A549 (cell line): Measurements from ENCODE around the gene FLNB. TPM values are rescaled to one million over a fixed set of nuclear protein-coding genes. Genes with fewer than 3 reads are reported as not detected.

Source experiments
- ATAC-seq, 2 experiments: fragments of 200-7000 bp in 1 of 2; fragments of >200 bp in 1 of 2; cut with Nextera tagmentation in 1 of 2; cut with Tn5 transposase in 1 of 2; 3 replicates each; pipeline versions ENCODE4 v1.8.0 to v1.9.1; 2018 to 2020; ENCODE audit warnings: mild to moderate bottlenecking in 1 of 2, moderate library complexity in 1 of 2
- CTCF ChIA-PET: fragments of 300-600 bp; sonication (Branson Sonifier 250); formaldehyde crosslinking; extraction: SDS; loops from one replicate; lab custom pipeline; 2021; ENCODE audit warnings: antibody characterized with exemption, inconsistent platforms; lab: Yijun Ruan, JAX
- POLR2A ChIA-PET: fragments of 350-600 bp; formaldehyde crosslinking; extraction: SDS; loops from one replicate; lab custom pipeline; 2021; ENCODE audit warnings: antibody characterized with exemption, inconsistent platforms; lab: Yijun Ruan, JAX
- DNase-seq, 2 experiments: peaks; one replicate each; pipeline versions ENCODE4 v3.0.0 to v3.0.0-alpha.2; 2011 to 2016; ENCODE audit warnings: low read depth in 1 of 2, low spot score in 1 of 2
- FAIRE-seq: peaks from 2 replicates; lab custom pipeline; 2011; peaks lifted over from hg19 to GRCh38; lab: Jason Lieb, UNC
- H3K27ac ChIP-seq, 2 experiments: fragments of >200 bp; sonication (Bioruptor Twin); formaldehyde crosslinking; 3 replicates each; pipeline ENCODE4 v1.5.1; 2016 to 2017
- H3K4me1 ChIP-seq: fragments of >200 bp; sonication (Bioruptor Twin); formaldehyde crosslinking; 3 replicates; pipeline ENCODE4 v1.6.1; 2016
- H3K4me2 ChIP-seq: fragments of >200 bp; sonication (Bioruptor Twin); formaldehyde crosslinking; 3 replicates; pipeline ENCODE4 v1.6.1; 2016
- H3K4me3 ChIP-seq: fragments of >200 bp; sonication (Bioruptor Twin); formaldehyde crosslinking; 3 replicates; pipeline ENCODE4 v1.5.1; 2016
- H3K9me3 ChIP-seq: fragments of >200 bp; sonication (Bioruptor Twin); formaldehyde crosslinking; 3 replicates; pipeline ENCODE4 v1.6.1; 2016
- ATOH8 ChIP-seq: fragments of 250-450 bp; sonication (Bioruptor Pico); IDR thresholded peaks from 2 replicates; pipeline ENCODE4 v1.5.0; 2020; ENCODE audit warnings: low read depth, mild to moderate bottlenecking, moderate library complexity
- CBX8 ChIP-seq: fragments of 200-600 bp; sonication (generic); IDR thresholded peaks from 2 replicates; pipeline ENCODE4 v1.6.1; 2016
- CHD2 ChIP-seq: fragments of 150-350 bp; IDR thresholded peaks from 2 replicates; pipeline ENCODE4 v1.6.1; 2014; ENCODE audit warnings: low read length; ENCODE audit not compliant: partially characterized antibody
- EP300 ChIP-seq, 2 experiments: fragments of >200 bp; sonication (Bioruptor Twin); formaldehyde crosslinking; IDR thresholded peaks; 2 replicates in 1 of 2; 3 replicates in 1 of 2; pipeline ENCODE4 v1.6.1; 2016 to 2017
- FOSL2 ChIP-seq, 2 experiments: fragments of 450-650 bp in 1 of 2; fragments of >200 bp in 1 of 2; sonication (Bioruptor Twin) in 1 of 2; formaldehyde crosslinking; IDR thresholded peaks; 2 replicates each; pipeline versions ENCODE4 v1.5.0 to v1.6.1; 2016 to 2020; ENCODE audit warnings: mild to moderate bottlenecking in 1 of 2, moderate library complexity in 1 of 2
- FOXS1 ChIP-seq: fragments of 250-450 bp; sonication (Bioruptor Pico); IDR thresholded peaks from 2 replicates; pipeline ENCODE4 v1.5.0; 2020; ENCODE audit warnings: mild to moderate bottlenecking, moderate library complexity
- HEYL ChIP-seq: fragments of 250-450 bp; sonication (Bioruptor Pico); IDR thresholded peaks from 2 replicates; pipeline ENCODE4 v1.8.0; 2021; ENCODE audit warnings: mild to moderate bottlenecking, moderate library complexity
- HOXA7 ChIP-seq: fragments of 250-450 bp; sonication (Bioruptor Pico); IDR thresholded peaks from 2 replicates; pipeline ENCODE4 v1.5.0; 2020; ENCODE audit warnings: mild to moderate bottlenecking, moderate library complexity
- KDM1A ChIP-seq: fragments of 200-600 bp; sonication (generic); IDR thresholded peaks from 2 replicates; pipeline ENCODE4 v1.6.1; 2016; ENCODE audit warnings: low read depth, mild to moderate bottlenecking
- KDM5A ChIP-seq: fragments of 200-600 bp; sonication (generic); IDR thresholded peaks from 2 replicates; pipeline ENCODE4 v1.6.1; 2016; ENCODE audit warnings: antibody characterized with exemption, mild to moderate bottlenecking
- MAFK ChIP-seq: fragments of 450-650 bp; IDR thresholded peaks from 2 replicates; pipeline ENCODE4 v1.6.1; 2014; ENCODE audit not compliant: partially characterized antibody
- MYC ChIP-seq: IDR thresholded peaks from 2 replicates; pipeline ENCODE4 v1.6.1; 2012; ENCODE audit warnings: mild to moderate bottlenecking, inconsistent platforms, low read length, improper control_type of control experiment, borderline replicate concordance
- NPAS2 ChIP-seq: fragments of 250-450 bp; sonication (Bioruptor Pico); IDR thresholded peaks from 2 replicates; pipeline ENCODE4 v1.8.0; 2022; ENCODE audit warnings: mild to moderate bottlenecking, moderate library complexity, borderline replicate concordance
- NR3C1 ChIP-seq: fragments of >200 bp; sonication (Bioruptor Twin); formaldehyde crosslinking; IDR thresholded peaks from 3 replicates; pipeline ENCODE4 v1.6.1; 2017
- PBX3 ChIP-seq: IDR thresholded peaks from 2 replicates; pipeline ENCODE4 v1.6.1; 2012
- PHF8 ChIP-seq: fragments of 200-600 bp; sonication (generic); IDR thresholded peaks from 2 replicates; pipeline ENCODE4 v1.6.1; 2016; ENCODE audit warnings: low read depth, mild to moderate bottlenecking, antibody characterized with exemption, moderate library complexity, borderline replicate concordance
- POLR2A ChIP-seq: IDR thresholded peaks from 2 replicates; pipeline ENCODE4 v1.6.1; 2012; ENCODE audit warnings: mild to moderate bottlenecking, low read length
- RAD21 ChIP-seq, 2 experiments: fragments of >200 bp in 1 of 2; sonication (Bioruptor Twin) in 1 of 2; formaldehyde crosslinking in 1 of 2; IDR thresholded peaks in 1 of 2; conservative IDR thresholded peaks in 1 of 2; 2 replicates in 1 of 2; 3 replicates in 1 of 2; pipeline ENCODE4 v1.6.1; 2012 to 2018; ENCODE audit warnings: inconsistent platforms in 1 of 2
- RARB ChIP-seq: fragments of 250-450 bp; sonication (Bioruptor Pico); IDR thresholded peaks from 2 replicates; pipeline ENCODE4 v1.8.0; 2021; ENCODE audit warnings: mild to moderate bottlenecking, moderate library complexity
- RNF2 ChIP-seq: fragments of 200-600 bp; sonication (generic); IDR thresholded peaks from 2 replicates; pipeline ENCODE4 v1.6.1; 2016; ENCODE audit warnings: low read depth, mild to moderate bottlenecking, antibody characterized with exemption, moderate library complexity, borderline replicate concordance
- TFCP2L1 ChIP-seq: fragments of 250-450 bp; sonication (Bioruptor Pico); IDR thresholded peaks from 2 replicates; pipeline ENCODE4 v1.5.0; 2021; ENCODE audit warnings: mild to moderate bottlenecking
- ZFP36 ChIP-seq: fragments of 450-650 bp; IDR thresholded peaks from 2 replicates; pipeline ENCODE4 v1.6.1; 2014; ENCODE audit warnings: borderline replicate concordance; ENCODE audit not compliant: partially characterized antibody
- ZNF302 ChIP-seq: fragments of 250-450 bp; sonication (Bioruptor Pico); IDR thresholded peaks from 2 replicates; pipeline ENCODE4 v1.9.0; 2021; ENCODE audit warnings: inconsistent platforms, mild to moderate bottlenecking, moderate library complexity
- WGBS: methylation state at CpG from one replicate; pipeline ENCODE4 v1.1.6; 2017; ENCODE audit errors: missing lambda C conversion rate; 5-methylcytosine and 5-hydroxymethylcytosine counted together
- polyA plus RNA-seq, 4 experiments: library from polyadenylated mRNA; depleted of rRNA in 3 of 4; stranded (reverse); fragments of >200 nt; fragmentation: RNase III in 1 of 4; extraction: RNeasy Plus Mini Kit Qiagen cat#74134 plus additional on column Dnase treatment in 1 of 4; gene quantifications; 2 replicates in 3 of 4; 3 replicates in 1 of 4; pipeline ENCODE4 v1.2.3, GENCODE V29; 2011 to 2017
- TF ChIP-seq, protein P1 (sequence below): IDR thresholded peaks from 2 replicates; pipeline ENCODE4 v1.6.1; 2012
- TF ChIP-seq, protein P2 (sequence below): fragments of 450-650 bp; IDR thresholded peaks from 2 replicates; pipeline ENCODE4 v1.6.1; 2014; ENCODE audit warnings: antibody characterized with exemption

The FLNB gene
- polyA plus RNA-seq, 2 of the 4 experiments (the other 2 are of a cell fraction): 235 to 439 TPM

DNA sequence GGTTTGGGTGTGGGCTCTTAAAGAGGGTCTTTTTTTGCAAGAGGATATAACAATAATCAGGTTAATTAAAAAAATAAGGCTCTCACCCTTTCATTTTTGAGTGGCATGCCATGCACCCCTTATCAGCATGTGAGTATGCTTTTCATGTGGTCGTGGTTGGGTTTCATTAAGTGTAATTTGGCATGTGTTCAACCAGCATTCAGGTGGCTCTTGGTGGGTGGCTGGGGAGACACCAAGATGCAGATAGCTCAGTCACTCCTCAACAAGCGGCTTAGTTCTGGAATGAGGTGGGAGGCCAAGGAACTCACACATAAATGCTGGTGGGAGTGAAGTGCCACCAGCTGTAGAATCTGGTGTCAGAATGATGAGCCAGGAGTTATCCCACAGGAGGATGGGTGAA is 66.8 kb downstream of the FLNB start:
- POLR2A ChIA-PET: interaction anchor here (0.6 kb wide), 1 partner anchor 43 kb away, joined by 3 read pairs; no protein-coding TSS in a partner anchor
- CTCF ChIA-PET: interaction anchor here (0.9 to 1.6 kb wide), 2 partner anchors 67 to 103 kb away, joined by 3 to 4 read pairs; no protein-coding TSS in a partner anchor
- TF ChIP-seq KDM1A (no peak), ZNF302 (CRISPR knock-in tag) (no peak)
- TF ChIP-seq, protein P1, sequence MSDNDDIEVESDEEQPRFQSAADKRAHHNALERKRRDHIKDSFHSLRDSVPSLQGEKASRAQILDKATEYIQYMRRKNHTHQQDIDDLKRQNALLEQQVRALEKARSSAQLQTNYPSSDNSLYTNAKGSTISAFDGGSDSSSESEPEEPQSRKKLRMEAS: no peak
- TF ChIP-seq, all 56 proteins: peak for 0
- 53% methylated on average over 2 of the region's 2 CpGs for WGBS
- Histone ChIP-seq H3K4me2 (peak overlapping the region; percentile 5; the same call in 2 of the 3 replicates), H3K4me1 (peaks cover 85% of the 10 kb centered on the region), H3K27ac (peak overlapping the region in 1 of 2 experiments; percentile 56; a peak in 1 of 6 replicates), H3K9me3 (no peaks in the 10 kb centered on the region), H3K4me3 (no peak overlapping the region)
- DNase-seq: no peak
- ATAC-seq: no peak
- no peak for FAIRE-seq

- Histone ChIP-seq H3K4me2 (no peak overlapping the region), H3K9me3 (no peaks in the 10 kb centered on the region), H3K4me3 (no peak overlapping the region), H3K4me1 (peaks cover 74% of the 10 kb centered on the region), H3K27ac (no peak overlapping the region)
- ATAC-seq (no peak), FAIRE-seq (no peak), DNase-seq (no peak)
- ChIA-PET POLR2A (no interaction called here), CTCF (interaction anchor here (0.6 to 1.5 kb wide), 2 partner anchors 70 to 186 kb away, joined by 3 to 4 read pairs; no protein-coding TSS in a partner anchor)
- no peak for TF ChIP-seq TFCP2L1
- no peak for TF ChIP-seq FOXS1 (CRISPR knock-in tag)
- TF ChIP-seq, protein P1: no peak
- TF ChIP-seq RARB: no peak
- no peak for TF ChIP-seq POLR2A
- TF ChIP-seq PHF8: no peak
- no peak for TF ChIP-seq MAFK
- TF ChIP-seq EP300 (IDR thresholded peaks at IDR 0.05): no peak
- no peak for TF ChIP-seq CBX8
Measured at GRCh38 chr3:58077596-58078285, 69.5 kb downstream of the FLNB start.

DNA sequence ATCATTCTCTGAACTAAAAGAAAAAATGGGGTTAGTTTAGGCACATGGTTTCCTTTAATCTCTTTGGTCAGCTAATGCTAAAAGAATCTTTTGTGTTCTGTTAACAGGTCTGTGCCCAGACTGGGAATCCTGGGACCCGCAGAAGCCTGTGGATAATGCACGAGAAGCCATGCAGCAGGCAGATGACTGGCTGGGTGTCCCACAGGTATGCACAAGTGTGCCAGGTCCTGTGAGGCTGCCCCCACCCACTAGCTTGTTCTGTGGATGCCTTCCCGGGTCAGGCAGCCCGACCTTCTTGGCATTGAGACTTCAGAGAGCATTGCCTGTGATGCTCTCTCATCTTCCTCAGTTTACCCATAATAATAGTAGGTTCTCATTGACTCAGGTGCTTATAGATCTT is 70.4 kb downstream of the FLNB start:
- Histone ChIP-seq H3K27ac (0 out of 6 replicates have a peak overlapping the region, but pooled peaks of 1 of the 2 experiments have one; percentile 18), H3K4me2 (no peak overlapping the region), H3K4me1 (peaks cover 69% of the 10 kb centered on the region), H3K9me3 (no peaks in the 10 kb centered on the region), H3K4me3 (no peak overlapping the region)
- DNase-seq: no peak
- ChIA-PET POLR2A (no interaction called here), CTCF (interaction anchor here (0.7 to 1.5 kb wide), 2 partner anchors 71 to 1279 kb away, joined by 3 read pairs; no protein-coding TSS in a partner anchor)
- FAIRE-seq: no peak
- no peak for TF ChIP-seq NR3C1
- TF ChIP-seq CHD2: no peak
- no peak for TF ChIP-seq ATOH8 (CRISPR knock-in tag)
- no peak for TF ChIP-seq HOXA7 (CRISPR knock-in tag)
- TF ChIP-seq KDM5A: no peak
- no peak for TF ChIP-seq POLR2A
- 95% methylated on average over 4 of the region's 4 CpGs for WGBS
- ATAC-seq: no peak

DNA sequence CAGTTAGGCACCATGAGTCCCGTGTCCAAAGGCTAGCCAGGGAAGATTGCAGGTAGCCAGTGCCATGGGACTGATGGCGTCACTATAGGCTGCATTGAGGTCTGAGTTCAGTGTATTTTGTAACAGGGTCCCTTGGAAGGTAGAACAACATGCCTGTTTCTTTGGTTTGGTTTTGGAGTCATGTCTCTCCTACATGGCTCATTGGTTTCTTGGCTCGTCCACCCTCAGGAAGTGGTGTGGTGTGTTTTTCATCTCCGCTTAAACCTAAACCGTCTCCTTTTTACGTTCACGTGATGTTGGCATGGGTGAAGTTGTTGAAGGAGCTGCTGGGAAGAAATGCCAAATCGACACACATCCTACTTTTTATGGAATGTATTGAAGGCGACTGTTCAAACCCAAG is 71.6 kb downstream of the FLNB start:
- H3K9me3 ChIP-seq: no peaks in the 10 kb centered on the region
- ATAC-seq (no peak), FAIRE-seq (no peak), DNase-seq (no peak)
- no peak overlapping the region for H3K27ac ChIP-seq
- CTCF ChIA-PET: no interaction called here
- H3K4me1 ChIP-seq: peaks cover 69% of the 10 kb centered on the region
- TF ChIP-seq MAFK: no peak
- TF ChIP-seq RAD21 (conservative IDR thresholded peaks at IDR 0.05 in 1 of 2, IDR thresholded peaks at IDR 0.05 in 1 of 2): no peak
- TF ChIP-seq MYC: no peak
- TF ChIP-seq, protein P2, sequence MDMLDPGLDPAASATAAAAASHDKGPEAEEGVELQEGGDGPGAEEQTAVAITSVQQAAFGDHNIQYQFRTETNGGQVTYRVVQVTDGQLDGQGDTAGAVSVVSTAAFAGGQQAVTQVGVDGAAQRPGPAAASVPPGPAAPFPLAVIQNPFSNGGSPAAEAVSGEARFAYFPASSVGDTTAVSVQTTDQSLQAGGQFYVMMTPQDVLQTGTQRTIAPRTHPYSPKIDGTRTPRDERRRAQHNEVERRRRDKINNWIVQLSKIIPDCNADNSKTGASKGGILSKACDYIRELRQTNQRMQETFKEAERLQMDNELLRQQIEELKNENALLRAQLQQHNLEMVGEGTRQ: no peak
- TF ChIP-seq RARB: no peak
- no peak for TF ChIP-seq POLR2A
- TF ChIP-seq CBX8: no peak
- no peak for TF ChIP-seq ZFP36
- no peak for TF ChIP-seq NR3C1
- no peak for TF ChIP-seq KDM1A
- no peak for TF ChIP-seq PBX3
- no peak for TF ChIP-seq FOSL2 (IDR thresholded peaks at IDR 0.05)
- no peak for TF ChIP-seq FOSL2 (CRISPR knock-in tag; IDR thresholded peaks at IDR 0.05)
- no peak for TF ChIP-seq NPAS2 (CRISPR knock-in tag)
- no peak for TF ChIP-seq ATOH8 (CRISPR knock-in tag)
- no peak for TF ChIP-seq RNF2
- TF ChIP-seq HEYL (CRISPR knock-in tag): no peak
- TF ChIP-seq, all 56 proteins: peak for 0
- POLR2A ChIA-PET: no interaction called here
- no peak overlapping the region for H3K4me3 ChIP-seq
- no peak overlapping the region for H3K4me2 ChIP-seq
- WGBS: 92% methylated on average over 9 of the region's 9 CpGs
